IPS DF 4.7 (cell line): ENCODE measurements around the gene ATP10B.

Experiments
- DNase-seq: peaks from one replicate; pipeline ENCODE4 v3.0.0-alpha.2; 2013; ENCODE audit warnings: low spot score; ENCODE audit errors: extremely low read depth

Gene ATP10B

GRCh38 chr5:160555971-160556631, 295.9 kb downstream of the ATP10B start:
- DNase-seq = no peak

GRCh38 chr5:160555581-160555970, 296.4 kb downstream of the ATP10B start:
- DNase-seq = no peak

GRCh38 chr5:160550075-160550474, 301.9 kb downstream of the ATP10B start:
- DNase-seq = no peak

GRCh38 chr5:160548949-160549645, 302.9 kb downstream of the ATP10B start:
- no peak for DNase-seq

- no peak for DNase-seq
These were observed 304.1 kb downstream of the ATP10B start for GRCh38 chr5:160547872-160548271.

- no peak for DNase-seq
These were observed 304.9 kb downstream of the ATP10B start for GRCh38 chr5:160547061-160547460.

GRCh38 chr5:160545832-160546231, 306.2 kb downstream of the ATP10B start:
- DNase-seq = no peak

GRCh38 chr5:160543395-160543794, 308.6 kb downstream of the ATP10B start:
- no peak for DNase-seq

- no peak for DNase-seq
These were observed 309.2 kb downstream of the ATP10B start for GRCh38 chr5:160542840-160543239.

- DNase-seq = no peak
These were observed 309.7 kb downstream of the ATP10B start for GRCh38 chr5:160542281-160542680.

- no peak for DNase-seq
These were observed 312.6 kb downstream of the ATP10B start for GRCh38 chr5:160539431-160539830.

GRCh38 chr5:160537940-160538339, 314.1 kb downstream of the ATP10B start:
- no peak for DNase-seq

GRCh38 chr5:160537116-160537515, 314.9 kb downstream of the ATP10B start:
- no peak for DNase-seq

- no peak for DNase-seq
These were observed 317.1 kb downstream of the ATP10B start for GRCh38 chr5:160534914-160535313.

- no peak for DNase-seq
These were observed 317.9 kb downstream of the ATP10B start for GRCh38 chr5:160534125-160534524.

GRCh38 chr5:160525471-160526261, 326.3 kb downstream of the ATP10B start:
- DNase-seq = no peak

- DNase-seq = no peak
These were observed 327.2 kb downstream of the ATP10B start for GRCh38 chr5:160524827-160525226.

GRCh38 chr5:160523502-160524163, 328.4 kb downstream of the ATP10B start:
- no peak for DNase-seq

GRCh38 chr5:160521392-160521663, 330.7 kb downstream of the ATP10B start:
- no peak for DNase-seq

- DNase-seq = no peak
These were observed 331.2 kb downstream of the ATP10B start for GRCh38 chr5:160520609-160521391.
